Panc1 (cell line): ENCODE results near the gene TFF3. TPM values are rescaled to one million over a fixed set of nuclear protein-coding genes. Genes with fewer than 3 reads are reported as not detected.

Experiments
- ATAC-seq: fragments of 200-7000 bp; cut with Tn5 transposase; 2 replicates; pipeline ENCODE4 v1.9.1; 2020; ENCODE audit warnings: mild to moderate bottlenecking, moderate library complexity
- BruUV-seq: library from RNA; stranded (reverse); fragments of 400-500 nt; replicated peaks from 2 replicates; lab custom pipeline; 2021; lab: Mats Ljungman, UMichigan
- CTCF ChIA-PET: fragments of 300-600 bp; sonication (Branson Sonifier 250); formaldehyde crosslinking; loops from one replicate; lab custom pipeline; 2022; ENCODE audit warnings: antibody characterized with exemption; lab: Charles Lee
- POLR2A ChIA-PET: fragments of 300-600 bp; sonication (Branson Sonifier 250); formaldehyde crosslinking; loops from one replicate; lab custom pipeline; 2022; ENCODE audit warnings: antibody characterized with exemption; lab: Charles Lee
- DNase-seq: peaks from one replicate; pipeline ENCODE4 v3.0.0-alpha.2; 2010; ENCODE audit warnings: low read depth, low spot score
- H3K27ac ChIP-seq: 2 replicates; pipeline ENCODE4 v1.5.1; 2011; ENCODE audit warnings: mild to moderate bottlenecking, low read length, inconsistent platforms
- H3K27me3 ChIP-seq: fragments of 200-500 bp; sonication (Bioruptor generic); 2 replicates; pipeline ENCODE4 v1.6.0; 2014; ENCODE audit warnings: low read length, inconsistent platforms; ENCODE audit not compliant: control insufficient read depth, insufficient read depth
- H3K36me3 ChIP-seq: fragments of 200-500 bp; sonication (Bioruptor generic); 2 replicates; pipeline ENCODE4 v1.5.1; 2014; ENCODE audit warnings: inconsistent platforms, mild to moderate bottlenecking, low read length, moderate library complexity; ENCODE audit not compliant: control insufficient read depth, insufficient read depth
- H3K4me1 ChIP-seq: 2 replicates; pipeline ENCODE4 v1.5.1; 2011; ENCODE audit warnings: inconsistent platforms, mild to moderate bottlenecking, low read length, moderate library complexity; ENCODE audit not compliant: control insufficient read depth, insufficient read depth
- H3K4me3 ChIP-seq, 2 experiments: 2 replicates each; pipeline ENCODE4 v1.5.1; 2011 to 2012; ENCODE audit warnings: low read depth in 2 of 2, low read length in 2 of 2, mild to moderate bottlenecking in 2 of 2, inconsistent platforms in 1 of 2, moderate library complexity in 1 of 2
- H3K9me3 ChIP-seq: fragments of 200-500 bp; sonication (Bioruptor generic); 2 replicates; pipeline ENCODE4 v1.5.1; 2014; ENCODE audit warnings: low read depth, mild to moderate bottlenecking, inconsistent platforms, low read length, moderate library complexity; ENCODE audit not compliant: control insufficient read depth, insufficient read depth
- CTCF ChIP-seq: fragments of 450-650 bp; IDR thresholded peaks from 2 replicates; pipeline ENCODE4 v1.5.1; 2017; ENCODE audit warnings: mild to moderate bottlenecking
- POLR2AphosphoS5 ChIP-seq: IDR thresholded peaks from 2 replicates; pipeline ENCODE4 v1.6.1; 2012; ENCODE audit warnings: mild to moderate bottlenecking, low read depth, low read length, moderate library complexity
- REST ChIP-seq, 2 experiments: IDR thresholded peaks; 2 replicates each; pipeline ENCODE4 v1.6.1; 2011 to 2012; ENCODE audit warnings: low read depth in 2 of 2, control low read depth in 1 of 2, low read length in 1 of 2, mild to moderate bottlenecking in 1 of 2, moderate library complexity in 1 of 2; ENCODE audit not compliant: insufficient read depth in 1 of 2
- SIN3A ChIP-seq: IDR thresholded peaks from 2 replicates; pipeline ENCODE4 v1.6.1; 2012; ENCODE audit warnings: low read depth, mild to moderate bottlenecking, low read length, moderate library complexity, borderline replicate concordance; ENCODE audit not compliant: insufficient read depth
- TCF7L2 ChIP-seq: IDR thresholded peaks from 2 replicates; pipeline ENCODE4 v1.6.1; 2011; ENCODE audit warnings: mild to moderate bottlenecking, low read depth, low read length, inconsistent platforms
- in situ Hi-C: cut with HindIII; loops from 2 replicates; pipeline ENCODE4 v1.10.0; 2016; ENCODE audit warnings: low sequenced_read_pairs, low pct_unique_long_range_greater_than_20kb
- intact Hi-C: fragments of 100-400 bp; cut with micrococcal nuclease; formaldehyde crosslinking; loops from one replicate; pipeline ENCODE4 v1.10.0; 2022; ENCODE audit not compliant: unreplicated experiment
- total RNA-seq: library from RNA; stranded (reverse); gene quantifications from one replicate; pipeline ENCODE4 v1.2.1, GENCODE V29; 2021; ENCODE audit not compliant: unreplicated experiment

The TFF3 gene
- total RNA-seq, 1 experiment from 2014 or later, result 8.9 TPM

- H3K9me3 ChIP-seq, result no peaks in the 10 kb centered on the region
- ChIA-PET POLR2A (no interaction called here), CTCF (no interaction called here)
- intact Hi-C loops (no loop called here), in situ Hi-C loops (no loop called here)
- H3K4me1 ChIP-seq, result peaks cover under 1% of the 10 kb centered on the region
- no TSS peak for BruUV-seq
- TF ChIP-seq TCF7L2, result no peak
- no peak overlapping the region for H3K27ac ChIP-seq
- no peak overlapping the region for H3K4me3 ChIP-seq
- no peaks in the 10 kb centered on the region for H3K27me3 ChIP-seq
- DNase-seq (no peak), ATAC-seq (no peak)
- H3K36me3 ChIP-seq, result no peaks in the 10 kb centered on the region
These were observed 44.1 kb downstream of the TFF3 start for GRCh38 chr21:42271065-42271464.

- no peak for ATAC-seq
- intact Hi-C loops, result no loop called here
- ChIA-PET CTCF (no interaction called here), POLR2A (no interaction called here)
- Histone ChIP-seq H3K27ac (no peak overlapping the region), H3K36me3 (no peaks in the 10 kb centered on the region), H3K4me3 (no peak overlapping the region), H3K9me3 (no peaks in the 10 kb centered on the region), H3K27me3 (no peaks in the 10 kb centered on the region), H3K4me1 (no peaks in the 10 kb centered on the region)
- in situ Hi-C loops, result no loop called here
- no peak for DNase-seq
- BruUV-seq, result no TSS peak
- no peak for TF ChIP-seq REST (IDR thresholded peaks at IDR 0.05; ENCODE audit: insufficient read depth in 1 of 2, low read depth in 2 of 2, low read length in 1 of 2)
- TF ChIP-seq TCF7L2, result no peak
- no peak for TF ChIP-seq CTCF
- TF ChIP-seq SIN3A, result no peak
- TF ChIP-seq POLR2AphosphoS5, result no peak
These were observed 45.8 kb downstream of the TFF3 start for GRCh38 chr21:42269386-42269785.

DNA sequence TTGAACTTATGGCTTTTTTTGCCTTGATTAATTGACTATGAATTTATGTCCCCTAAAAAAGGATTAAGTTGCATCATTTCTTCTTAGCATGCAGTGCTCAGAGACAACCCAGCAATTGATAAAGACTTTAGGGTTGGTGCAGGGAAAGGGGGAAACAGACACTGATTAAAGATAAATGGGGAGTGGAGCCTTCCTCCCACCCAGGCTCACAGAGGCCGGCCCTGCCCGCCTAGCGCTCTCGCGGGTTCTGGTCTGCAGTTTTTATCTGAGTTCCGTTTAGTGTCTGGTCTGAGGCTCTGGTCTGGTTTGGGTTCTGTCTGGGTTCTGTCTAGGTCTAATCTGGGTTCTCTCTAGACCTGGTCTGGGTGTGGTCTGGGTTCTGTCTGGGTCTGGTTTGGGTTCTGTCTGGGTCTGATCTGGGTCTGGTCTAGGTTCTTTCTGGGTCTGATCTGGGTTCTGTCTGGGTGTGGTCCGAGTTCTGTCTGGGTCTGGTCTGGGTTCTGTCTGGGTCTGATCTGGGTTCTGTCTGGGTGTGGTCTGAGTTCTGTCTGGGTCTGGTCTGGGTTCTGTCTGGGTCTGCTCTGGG is 48.1 kb downstream of the TFF3 start:
- Histone ChIP-seq H3K4me3 (no peak overlapping the region), H3K9me3 (no peaks in the 10 kb centered on the region), H3K4me1 (no peaks in the 10 kb centered on the region; the same call in 1 of the 2 replicates), H3K36me3 (no peaks in the 10 kb centered on the region), H3K27me3 (no peaks in the 10 kb centered on the region), H3K27ac (no peak overlapping the region)
- POLR2A ChIA-PET, result no interaction called here
- intact Hi-C loops, result no loop called here
- CTCF ChIA-PET, result no interaction called here
- BruUV-seq, result no TSS peak
- DNase-seq, result no peak
- TF ChIP-seq REST (IDR thresholded peaks at IDR 0.05; ENCODE audit: insufficient read depth in 1 of 2, low read depth in 2 of 2, low read length in 1 of 2) (no peak), CTCF (no peak), SIN3A (no peak), POLR2AphosphoS5 (no peak), TCF7L2 (no peak)
- ATAC-seq, result no peak
- in situ Hi-C loops, result no loop called here
